T-cell (primary cell): ENCODE data around the gene CD300LG. TPM values are rescaled to one million over a fixed set of nuclear protein-coding genes. Genes with fewer than 3 reads are reported as not detected.

Source experiments
- ATAC-seq, 4 experiments: fragments of 200-7000 bp in 3 of 4; fragments of 150-1000 bp in 1 of 4; cut with Tn5 transposase; replicated peaks in 1 of 4; 1 replicate in 3 of 4; 2 replicates in 1 of 4; pipeline ENCODE4 v1.10.0; 2021; ENCODE audit warnings: moderate library complexity in 3 of 4, mild to moderate bottlenecking in 2 of 4, moderate number of reproducible peaks in 1 of 4
- CTCF ChIA-PET, 2 donors: fragments of 300-600 bp; sonication (Branson Sonifier 250); formaldehyde crosslinking; loops; one replicate each; lab custom pipeline; 2022; ENCODE audit warnings: antibody characterized with exemption in 2 of 2; lab: Charles Lee
- POLR2A ChIA-PET, 2 donors: fragments of 300-600 bp; sonication (Branson Sonifier 250); formaldehyde crosslinking; loops; one replicate each; lab custom pipeline; 2022; ENCODE audit warnings: antibody characterized with exemption in 2 of 2; lab: Charles Lee
- DNase-seq, 35 experiments: peaks; one replicate each; pipeline versions ENCODE4 v3.0.0 to v3.0.0-alpha.2; 2013 to 2023
- H3K27ac ChIP-seq: one replicate; pipeline ENCODE4 v1.5.1; 2013; ENCODE audit warnings: low read length
- H3K27me3 ChIP-seq, 2 experiments: replicated peaks in 1 of 2; 1 replicate in 1 of 2; 2 replicates in 1 of 2; pipeline versions ENCODE4 v1.6.1 to v1.7.0; 2013; ENCODE audit warnings: low read length in 1 of 2, mixed read lengths in 1 of 2; ENCODE audit not compliant: control insufficient read depth in 2 of 2, insufficient read depth in 2 of 2; ENCODE audit errors: extremely low read depth in 1 of 2
- H3K36me3 ChIP-seq, 2 donors: 1 replicate in 1 of 2; 2 replicates in 1 of 2; pipeline versions ENCODE4 v1.6.1 to v1.7.0; 2013; ENCODE audit warnings: low read length in 1 of 2; ENCODE audit not compliant: control insufficient read depth in 2 of 2, insufficient read depth in 1 of 2; ENCODE audit errors: extremely low read depth in 1 of 2
- H3K4me1 ChIP-seq, 2 experiments: 1 replicate in 1 of 2; 2 replicates in 1 of 2; pipeline versions ENCODE4 v1.6.1 to v1.7.0; 2013; ENCODE audit warnings: low read length in 2 of 2, mixed read lengths in 1 of 2; ENCODE audit not compliant: insufficient read depth in 2 of 2, control insufficient read depth in 1 of 2; ENCODE audit errors: extremely low read depth in 1 of 2
- H3K4me3 ChIP-seq, 2 donors: 1 replicate in 1 of 2; 2 replicates in 1 of 2; pipeline versions ENCODE4 v1.5.1 to v1.7.0; 2013; ENCODE audit warnings: mild to moderate bottlenecking in 2 of 2, low read length in 1 of 2, moderate library complexity in 1 of 2; ENCODE audit not compliant: control insufficient read depth in 1 of 2; ENCODE audit errors: extremely low read depth in 1 of 2
- H3K9me3 ChIP-seq: 2 replicates; pipeline ENCODE4 v1.7.0; 2013
- H3K27ac Mint-ChIP-seq, 2 donors: one replicate each; pipeline ENCODE4 v1.8.0; 2020 to 2021; ENCODE audit warnings: mild to moderate bottlenecking in 2 of 2, mixed read lengths in 2 of 2
- H3K27me3 Mint-ChIP-seq, 2 donors: one replicate each; pipeline ENCODE4 v1.8.0; 2021 to 2022; ENCODE audit warnings: mixed read lengths in 2 of 2
- H3K36me3 Mint-ChIP-seq: one replicate; pipeline ENCODE4 v1.8.0; 2021; ENCODE audit warnings: mixed read lengths
- H3K4me1 Mint-ChIP-seq, 3 donors: one replicate each; pipeline ENCODE4 v1.8.0; 2020 to 2022; ENCODE audit warnings: mixed read lengths in 3 of 3, mild to moderate bottlenecking in 1 of 3
- H3K4me3 Mint-ChIP-seq, 3 donors: one replicate each; pipeline ENCODE4 v1.8.0; 2020 to 2022; ENCODE audit warnings: mild to moderate bottlenecking in 3 of 3, mixed read lengths in 3 of 3, moderate library complexity in 3 of 3
- H3K9me3 Mint-ChIP-seq, 3 donors: one replicate each; pipeline ENCODE4 v1.8.0; 2020 to 2022; ENCODE audit warnings: mixed read lengths in 3 of 3
- WGBS: methylation state at CpG from one replicate; pipeline ENCODE4 v1.1.5; 2013; ENCODE audit warnings: missing lambda C conversion rate; ENCODE audit not compliant: insufficient coverage; 5-methylcytosine and 5-hydroxymethylcytosine counted together
- total RNA-seq, 35 experiments: library from RNA in 6 of 35; stranded (reverse) in 6 of 35; fragments of 120-200 nt in 1 of 35; gene quantifications; one replicate each; pipeline versions ENCODE4 v1.2.1 to v1.2.4 and lab custom pipeline; 2013 to 2026

The CD300LG gene
- total RNA-seq, 5 donors from 2014 or later (not counting 1 experiment from before 2014, with no cell fraction given): not detected

GRCh38 chr17:43901861-43902589, 55.0 kb downstream of the CD300LG start:
- H3K4me1 ChIP-seq: peaks cover 2 to 30% of the 10 kb centered on the region in 2 experiments
- no peaks in the 10 kb centered on the region for H3K36me3 ChIP-seq
- CTCF ChIA-PET: interaction anchor here in 1 of 2 donors (0.7 kb wide), 1 partner anchor 12 kb away, joined by 4 read pairs; no protein-coding TSS in a partner anchor
- Mint-ChIP-seq H3K36me3 (peaks cover 7% of the 10 kb centered on the region), H3K27me3 (peaks cover 11 to 52% of the 10 kb centered on the region in 2 donors), H3K9me3 (no peaks in the 10 kb centered on the region), H3K27ac (no peak overlapping the region), H3K4me1 (peaks cover 21 to 24% (median 23%) of the 10 kb centered on the region in 3 donors), H3K4me3 (peak overlapping the region in 1 of 3 donors; percentile 78)
- H3K27me3 ChIP-seq: peaks cover 0 to 69% of the 10 kb centered on the region in 2 experiments
- no peaks in the 10 kb centered on the region for H3K9me3 ChIP-seq
- POLR2A ChIA-PET: no interaction called here
- WGBS: 83% methylated on average over 1 of the region's 7 CpGs
- H3K27ac ChIP-seq: no peak overlapping the region
- ATAC-seq (no peak), DNase-seq (no peak)
- no peak overlapping the region for H3K4me3 ChIP-seq

- ChIA-PET CTCF (no interaction called here), POLR2A (no interaction called here)
- no peak overlapping the region for H3K27ac Mint-ChIP-seq
- Histone ChIP-seq H3K36me3 (no peaks in the 10 kb centered on the region), H3K27ac (no peak overlapping the region), H3K4me3 (no peak overlapping the region), H3K4me1 (peaks cover 7 to 36% of the 10 kb centered on the region in 2 experiments), H3K9me3 (no peaks in the 10 kb centered on the region), H3K27me3 (peaks cover 5 to 67% of the 10 kb centered on the region in 2 experiments)
- no peaks in the 10 kb centered on the region for H3K9me3 Mint-ChIP-seq
- H3K36me3 Mint-ChIP-seq: no peaks in the 10 kb centered on the region
- peaks cover 4 to 34% of the 10 kb centered on the region in 2 donors for H3K27me3 Mint-ChIP-seq
- no peak for DNase-seq
- no CpG with 5 or more reads among the region's 3 CpGs for WGBS
- peaks cover 22 to 34% (median 25%) of the 10 kb centered on the region in 3 donors for H3K4me1 Mint-ChIP-seq
- peak overlapping the region; percentile 81 to 89 (median 84) for H3K4me3 Mint-ChIP-seq
- ATAC-seq: no peak
Measured at GRCh38 chr17:43905400-43905984, 58.5 kb downstream of the CD300LG start.

- peaks cover 4 to 29% of the 10 kb centered on the region in 2 donors for H3K27me3 Mint-ChIP-seq
- POLR2A ChIA-PET: no interaction called here
- Histone ChIP-seq H3K9me3 (no peaks in the 10 kb centered on the region), H3K36me3 (no peaks in the 10 kb centered on the region), H3K27me3 (peaks cover 5 to 60% of the 10 kb centered on the region in 2 experiments), H3K4me3 (peak overlapping the region; percentile 44 to 82), H3K27ac (no peak overlapping the region), H3K4me1 (peaks cover 7 to 29% of the 10 kb centered on the region in 2 experiments)
- 32% methylated on average over 14 of the region's 37 CpGs for WGBS
- H3K4me3 Mint-ChIP-seq: peak overlapping the region; percentile 81 to 89 (median 84)
- H3K9me3 Mint-ChIP-seq: no peaks in the 10 kb centered on the region
- CTCF ChIA-PET: interaction anchor here in 1 of 2 donors (0.6 to 0.8 kb wide), 2 partner anchors 12 to 196 kb away, joined by 8 to 9 read pairs; no protein-coding TSS in a partner anchor
- no peaks in the 10 kb centered on the region for H3K36me3 Mint-ChIP-seq
- peak in 31 of 35 experiments; percentile 22 to 64 (median 50) for DNase-seq
- no peak overlapping the region for H3K27ac Mint-ChIP-seq
- H3K4me1 Mint-ChIP-seq: peaks cover 15 to 27% (median 19%) of the 10 kb centered on the region in 3 donors
- peak; percentile 17 to 55 (median 34) for ATAC-seq
Measured at GRCh38 chr17:43905985-43906852, 59.2 kb downstream of the CD300LG start.

- Histone ChIP-seq H3K4me1 (peaks cover 7 to 28% of the 10 kb centered on the region in 2 experiments), H3K27ac (peak overlapping the region; percentile 69), H3K4me3 (peak overlapping the region; percentile 61 to 82), H3K27me3 (peaks cover 5 to 59% of the 10 kb centered on the region in 2 experiments), H3K36me3 (no peaks in the 10 kb centered on the region), H3K9me3 (no peaks in the 10 kb centered on the region)
- WGBS: 0% methylated on average over 16 of the region's 29 CpGs
- H3K36me3 Mint-ChIP-seq: no peaks in the 10 kb centered on the region
- no peaks in the 10 kb centered on the region for H3K9me3 Mint-ChIP-seq
- ChIA-PET POLR2A (interaction anchor here (0.6 kb wide), 3 partner anchors 13 to 62 kb away, joined by 3 to 6 read pairs (median 6); no protein-coding TSS in a partner anchor), CTCF (interaction anchor here (0.6 to 0.8 kb wide), 3 partner anchors 11 to 196 kb away, joined by 5 to 9 read pairs (median 8); no protein-coding TSS in a partner anchor)
- H3K4me3 Mint-ChIP-seq: peak overlapping the region; percentile 81 to 89 (median 84)
- ATAC-seq (peak; percentile 46 to 53 (median 50)), DNase-seq (peak in 27 of 35 experiments; percentile 16 to 56 (median 33))
- peaks cover 15 to 24% (median 17%) of the 10 kb centered on the region in 3 donors for H3K4me1 Mint-ChIP-seq
- H3K27ac Mint-ChIP-seq: no peak overlapping the region
- H3K27me3 Mint-ChIP-seq: peaks cover 4 to 24% of the 10 kb centered on the region in 2 donors
Measured at GRCh38 chr17:43906951-43907424, 60.0 kb downstream of the CD300LG start.

- Histone ChIP-seq H3K4me3 (peak within 1 kb of the TSS; percentile 61 to 82), H3K27me3 (peaks cover 5 to 58% of the 10 kb centered on the region in 2 experiments), H3K27ac (peak within 1 kb of the TSS; percentile 69), H3K36me3 (no peaks in the 10 kb centered on the region), H3K9me3 (no peaks in the 10 kb centered on the region), H3K4me1 (peaks cover 7 to 28% of the 10 kb centered on the region in 2 experiments)
- CTCF ChIA-PET: interaction anchor here (0.6 to 1.3 kb wide), 3 partner anchors 9 to 161 kb away, joined by 3 to 8 read pairs (median 5); no protein-coding TSS in a partner anchor
- DNase-seq (peak; percentile 19 to 72 (median 51)), ATAC-seq (peak; percentile 68 to 74 (median 68))
- Mint-ChIP-seq H3K4me3 (peak within 1 kb of the TSS; percentile 81 to 89 (median 84)), H3K36me3 (no peaks in the 10 kb centered on the region), H3K9me3 (no peaks in the 10 kb centered on the region), H3K4me1 (peaks cover 15 to 24% (median 17%) of the 10 kb centered on the region in 3 donors), H3K27ac (peak within 1 kb of the TSS; percentile 27 to 34), H3K27me3 (peaks cover 4 to 21% of the 10 kb centered on the region in 2 donors)
- WGBS: 0% methylated on average over 26 of the region's 36 CpGs
- POLR2A ChIA-PET: interaction anchor here (0.6 kb wide), 3 partner anchors 12 to 63 kb away, joined by 3 to 6 read pairs (median 6); no protein-coding TSS in a partner anchor
Measured at GRCh38 chr17:43907425-43907981, 60.5 kb downstream of the CD300LG start, which contains the start of gene MPP2. MPP2 (minus strand) TSS chr17:43907536; CDS start chr17:43904460, 3,076 bp downstream.
